GM21526 (cell line): Measurements from ENCODE around the gene TPRG1.

Experiments used
- ATAC-seq: cut with Tn5 transposase; IDR thresholded peaks from one replicate; pipeline ENCODE4 v1.9.1; 2021; ENCODE audit warnings: moderate library complexity; ENCODE audit not compliant: unreplicated experiment, low FRiP score

TPRG1 gene

DNA sequence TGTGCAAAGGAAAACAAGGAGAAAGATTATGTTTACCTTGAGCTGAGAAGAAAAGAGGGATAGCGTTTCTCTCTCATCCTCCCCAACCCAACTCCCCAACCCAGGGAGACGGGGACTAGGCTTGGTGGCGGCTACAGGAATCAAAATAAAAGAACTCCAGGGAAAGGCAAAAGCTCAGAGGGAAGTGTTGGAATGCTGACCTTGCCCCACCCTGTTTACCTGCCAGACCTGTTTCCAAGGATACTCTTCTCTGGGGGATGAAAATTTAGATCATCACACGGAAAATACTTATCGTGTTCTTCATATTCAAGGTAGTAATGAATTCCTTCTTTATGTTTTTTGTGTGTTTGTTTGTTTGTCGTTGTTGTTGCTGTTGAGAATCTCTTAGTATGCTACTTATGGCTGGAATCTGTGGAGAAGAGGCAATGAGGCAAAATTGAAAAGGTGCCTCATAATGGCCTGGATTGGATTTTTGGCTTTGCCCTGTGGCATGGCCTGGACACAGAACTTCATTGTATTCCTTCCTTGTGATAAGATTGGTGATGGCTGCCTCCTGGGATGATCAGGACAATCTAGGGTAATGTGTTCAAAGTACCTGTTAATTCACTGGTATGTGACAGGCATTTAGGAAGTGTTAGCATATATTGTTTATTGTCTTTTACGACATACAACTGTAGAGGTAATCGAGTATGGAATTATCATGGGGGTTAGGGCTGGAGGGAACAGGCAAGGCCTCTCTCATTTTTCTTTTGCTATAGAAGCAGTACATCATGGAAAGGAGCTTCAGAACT lies 11.1 kb upstream of the TPRG1 start:
- ATAC-seq: no peak

DNA sequence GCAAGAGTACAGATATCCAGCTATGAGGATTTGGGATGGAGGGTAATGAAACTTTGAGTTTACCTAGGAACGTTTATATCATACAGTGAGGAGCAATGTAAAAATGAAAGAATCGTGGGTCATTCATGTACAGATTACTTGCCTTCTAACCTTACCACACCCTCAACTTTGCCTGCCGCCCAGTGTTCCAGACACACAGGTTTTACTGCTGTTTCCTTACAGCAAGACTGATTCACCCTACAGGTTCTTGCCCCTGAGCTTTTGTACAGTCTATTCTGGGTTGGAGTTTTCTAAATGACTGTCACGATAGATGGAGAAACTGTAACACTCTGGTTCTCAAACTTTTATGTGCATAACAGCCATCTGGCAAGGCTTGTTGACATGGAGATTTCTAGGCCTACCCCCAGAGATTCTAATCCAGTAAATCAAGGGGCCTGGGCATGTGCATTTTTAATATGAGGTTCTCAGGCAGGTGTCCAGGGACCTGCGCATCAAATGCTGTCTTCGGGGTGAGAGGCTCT lies 6.6 kb upstream of the TPRG1 start:
- no peak for ATAC-seq

DNA sequence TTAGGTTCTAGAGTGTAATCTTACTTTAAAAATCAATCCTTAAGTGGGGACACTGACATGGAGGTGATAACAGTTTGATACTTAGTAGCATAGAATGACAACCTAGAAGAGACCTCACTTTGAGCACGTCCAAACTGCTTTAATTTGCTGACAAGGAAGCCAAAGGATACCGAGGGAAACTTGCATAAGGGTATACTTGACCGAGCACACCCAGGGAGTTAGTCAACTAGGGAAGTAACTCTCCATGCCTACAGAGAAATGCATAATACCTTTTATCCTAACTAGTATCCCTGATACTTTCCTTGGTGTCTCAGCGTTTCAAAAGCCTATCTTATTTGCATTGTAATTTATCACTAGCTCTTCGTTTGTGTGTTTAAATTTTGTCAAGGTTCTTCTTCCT lies 5.5 kb upstream of the TPRG1 start:
- ATAC-seq: no peak

DNA sequence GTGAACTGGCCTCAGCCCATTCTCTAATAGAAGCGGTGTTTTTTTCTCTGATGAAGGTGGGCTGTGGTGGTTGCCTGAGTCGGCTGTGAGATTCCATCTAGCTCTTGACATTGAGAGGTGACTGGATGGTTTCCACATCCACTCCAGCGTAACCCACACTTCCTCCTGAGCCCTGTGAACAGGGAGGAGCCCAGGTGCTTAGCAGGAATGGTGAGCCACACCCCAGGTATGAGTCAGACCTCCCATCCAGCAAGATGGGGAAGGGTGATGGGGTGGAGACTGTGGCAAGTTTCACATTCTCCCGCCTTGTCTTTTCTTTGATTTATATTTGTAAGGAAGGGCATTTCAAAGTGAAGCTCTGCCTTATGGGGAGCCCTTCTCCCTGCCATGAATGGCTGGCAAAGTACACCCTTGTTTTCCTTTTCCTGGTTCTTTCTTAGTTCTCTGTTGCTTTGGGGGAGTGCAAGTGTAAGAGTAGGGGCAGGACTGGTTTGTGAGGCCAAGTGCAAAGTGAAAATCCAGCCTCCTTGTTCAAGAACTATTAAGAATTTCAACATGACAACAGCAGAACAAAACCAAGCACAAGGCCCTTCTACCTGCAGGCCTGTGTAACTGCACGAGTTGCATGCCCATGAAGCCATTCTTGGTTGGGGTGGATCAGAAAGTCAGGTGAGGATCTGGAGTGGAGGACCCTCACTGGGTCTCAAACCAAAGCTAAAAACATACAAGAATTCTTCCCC lies 4.6 kb upstream of the TPRG1 start:
- no peak for ATAC-seq

DNA sequence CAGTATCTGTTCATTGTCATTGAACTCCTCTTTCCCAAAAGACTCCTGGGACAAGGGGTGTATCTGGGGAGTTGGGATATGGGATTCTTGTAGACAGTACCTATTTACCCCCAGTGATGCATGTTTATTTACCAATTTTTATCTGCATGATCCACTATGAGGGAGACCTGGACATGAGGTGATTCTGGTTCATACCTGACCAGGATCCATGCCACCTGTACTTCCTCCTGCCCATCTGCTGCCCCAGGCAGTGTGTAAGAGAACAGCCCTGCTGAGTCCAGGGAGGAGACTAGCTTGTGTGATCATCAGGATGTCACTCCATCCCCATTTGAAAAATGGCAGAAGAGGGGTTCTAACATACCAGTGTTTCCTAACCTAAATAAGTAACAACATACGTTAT lies 3.1 kb upstream of the TPRG1 start:
- ATAC-seq: no peak

DNA sequence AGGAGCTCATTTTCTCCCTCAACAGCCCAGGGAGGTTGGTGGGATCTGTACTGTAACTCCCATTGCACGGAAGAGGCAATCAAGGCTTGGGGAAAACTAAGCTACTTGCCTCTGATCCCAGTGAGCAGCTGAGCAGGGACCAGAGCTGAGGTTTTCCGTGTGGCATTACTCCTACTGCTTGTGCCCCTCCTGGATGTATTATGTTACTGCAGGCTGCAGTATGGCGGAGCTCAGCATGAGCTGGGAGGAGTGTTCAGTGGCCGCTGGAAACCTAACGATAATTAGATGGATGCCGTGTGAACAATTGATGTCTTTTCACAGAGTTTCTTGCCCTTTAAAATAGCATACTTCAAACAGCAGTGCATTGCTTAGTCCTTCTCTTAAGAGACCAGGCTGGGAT lies 2.0 kb upstream of the TPRG1 start:
- no peak for ATAC-seq

DNA sequence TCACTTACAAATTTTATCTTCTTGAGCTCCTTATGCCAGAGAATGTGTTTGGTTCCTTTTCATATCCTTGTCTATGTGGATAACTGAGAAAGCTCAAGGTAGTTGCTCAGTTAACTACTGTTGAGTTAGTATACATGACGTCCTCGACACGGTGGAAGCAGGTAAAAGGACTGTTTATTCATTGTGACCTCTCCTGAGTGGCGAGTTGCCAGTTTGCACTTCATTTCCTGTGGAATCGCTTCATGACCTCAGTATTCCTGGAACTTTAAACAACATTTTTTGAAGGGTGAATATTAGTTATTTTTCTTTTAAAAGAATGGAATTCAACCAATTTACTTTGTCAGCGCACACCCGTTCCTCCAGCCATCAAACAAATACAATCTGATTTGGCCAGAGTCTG lies 1.2 kb upstream of the TPRG1 start:
- no peak for ATAC-seq

DNA sequence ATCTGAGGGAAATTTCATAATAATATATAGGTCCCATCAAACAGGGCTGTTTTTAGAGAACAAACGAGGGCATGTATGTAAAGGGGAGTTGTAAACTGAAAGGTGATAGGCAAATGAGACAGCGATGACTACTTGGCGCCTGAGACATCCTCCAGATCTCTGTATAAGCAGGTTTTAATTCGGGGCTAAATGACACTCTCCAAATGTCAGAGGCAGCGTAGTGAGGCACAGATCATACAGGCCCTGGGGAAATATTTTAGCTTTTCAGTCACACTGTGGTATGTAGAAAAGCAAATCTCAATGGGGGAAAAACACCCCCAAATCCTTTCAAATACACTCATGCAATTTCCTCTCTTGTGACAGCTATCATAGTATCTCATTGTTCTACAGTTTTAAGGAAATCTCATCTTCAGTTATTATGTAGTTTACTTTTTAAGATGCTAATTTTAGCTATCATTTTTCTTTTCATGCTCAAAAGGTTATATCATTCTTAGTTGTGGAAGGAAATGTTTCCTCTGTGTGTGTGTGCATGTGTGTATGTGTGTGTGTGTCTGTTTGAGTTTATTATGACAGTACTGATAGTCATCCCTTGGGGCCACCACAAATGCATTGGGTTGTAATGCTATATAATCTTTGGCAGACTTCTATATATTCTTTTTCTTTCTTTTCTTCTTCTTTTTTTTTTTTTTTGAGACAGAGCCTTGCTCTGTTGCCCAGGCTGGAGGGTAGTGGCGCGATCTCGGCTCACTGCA lies 1.1 kb downstream of the TPRG1 start:
- ATAC-seq: no peak

DNA sequence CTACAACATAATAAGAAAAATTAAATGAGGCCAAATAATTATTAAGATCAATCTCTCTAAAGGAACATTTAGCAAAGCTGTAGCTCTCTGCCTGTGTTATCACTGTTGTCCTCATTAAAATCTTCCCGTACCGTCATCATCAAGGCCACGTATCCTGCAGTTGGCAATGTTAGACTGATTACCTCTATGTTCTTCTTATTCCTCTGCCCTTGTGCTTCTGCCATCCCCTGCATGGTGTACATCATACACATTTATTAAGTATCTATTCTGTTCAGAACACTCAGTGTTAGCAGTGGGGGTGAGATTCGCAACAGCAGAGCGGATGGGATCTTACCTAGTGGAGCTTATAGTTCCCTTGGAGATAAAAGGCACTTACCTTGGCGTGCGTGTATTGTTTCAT lies 12.8 kb downstream of the TPRG1 start:
- no peak for ATAC-seq

DNA sequence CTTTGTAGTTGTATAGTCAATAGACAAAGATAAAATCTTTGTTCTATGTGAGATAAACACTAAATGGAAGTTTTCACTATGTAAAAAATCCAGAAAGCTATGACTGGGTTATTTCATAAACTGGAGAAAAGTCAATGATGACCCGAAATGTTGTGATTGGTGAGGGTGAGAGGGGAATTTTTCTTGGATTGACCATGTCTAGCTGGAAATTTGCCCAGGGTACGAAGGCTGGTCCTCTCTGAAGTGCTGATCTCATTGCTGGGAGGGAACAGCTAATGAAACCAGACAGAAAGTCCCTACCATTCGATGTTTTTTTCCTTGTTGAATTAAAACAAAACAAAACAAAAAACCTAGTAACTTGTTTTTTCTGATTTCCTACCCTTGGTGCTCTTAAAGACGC lies 14.3 kb downstream of the TPRG1 start:
- no peak for ATAC-seq

DNA sequence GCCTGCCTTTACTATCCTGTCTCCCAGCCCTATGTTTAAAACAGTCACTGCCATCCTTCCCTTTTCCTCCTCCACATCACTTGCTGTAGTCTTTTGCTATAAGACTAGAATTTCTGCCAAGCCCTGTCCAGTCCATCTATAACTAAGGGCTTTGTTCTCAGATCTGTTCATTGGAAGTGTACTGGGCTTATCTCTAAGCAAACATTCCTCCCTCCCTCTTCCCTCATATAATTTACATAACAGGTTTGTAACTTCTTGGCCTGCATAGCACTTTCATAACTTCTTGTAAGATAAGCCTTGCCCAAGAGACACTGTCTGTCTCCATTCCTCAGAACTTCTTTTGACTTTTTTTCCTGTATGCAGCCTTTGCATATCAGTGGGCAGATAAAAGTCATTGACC lies 16.7 kb downstream of the TPRG1 start:
- no peak for ATAC-seq

DNA sequence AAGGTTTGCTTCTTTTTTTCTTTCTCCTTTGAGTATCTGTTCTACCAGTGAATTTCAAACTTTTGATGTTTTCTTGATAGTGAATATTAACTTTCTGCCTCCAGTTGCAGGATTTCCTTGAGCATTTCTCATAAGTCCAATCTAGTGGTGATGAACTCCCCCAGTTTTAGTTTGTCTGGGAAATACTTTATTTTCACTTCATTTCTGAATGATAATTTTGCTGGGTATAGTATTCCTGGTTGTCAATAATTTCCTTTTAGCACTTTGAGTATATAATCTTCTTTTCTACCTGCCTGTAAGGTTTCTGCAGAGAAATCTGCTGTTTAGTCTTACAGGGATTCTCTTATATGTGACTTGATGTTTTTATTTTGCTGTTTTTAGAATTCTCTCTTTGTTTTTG lies 21.0 kb downstream of the TPRG1 start:
- no peak for ATAC-seq

DNA sequence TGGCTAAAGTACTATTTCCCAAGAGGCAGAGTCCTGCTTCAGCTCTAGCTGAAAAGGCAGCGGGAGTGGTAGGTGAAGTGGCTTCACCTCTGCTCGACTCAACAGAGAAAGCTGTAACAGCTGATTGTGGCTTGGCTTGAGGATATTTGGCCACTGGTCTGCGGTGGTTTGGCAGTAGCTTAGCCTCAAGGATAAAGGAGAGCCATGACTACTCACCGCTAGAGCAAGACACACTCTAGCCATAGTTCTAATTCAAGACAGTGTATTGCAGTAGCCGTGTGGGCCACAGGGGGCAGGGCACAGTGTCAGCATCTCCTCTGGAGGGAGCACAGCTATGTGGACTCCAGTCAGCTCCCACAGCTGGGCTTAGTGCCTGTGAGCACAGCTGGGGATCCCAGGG lies 23.5 kb downstream of the TPRG1 start:
- no peak for ATAC-seq

DNA sequence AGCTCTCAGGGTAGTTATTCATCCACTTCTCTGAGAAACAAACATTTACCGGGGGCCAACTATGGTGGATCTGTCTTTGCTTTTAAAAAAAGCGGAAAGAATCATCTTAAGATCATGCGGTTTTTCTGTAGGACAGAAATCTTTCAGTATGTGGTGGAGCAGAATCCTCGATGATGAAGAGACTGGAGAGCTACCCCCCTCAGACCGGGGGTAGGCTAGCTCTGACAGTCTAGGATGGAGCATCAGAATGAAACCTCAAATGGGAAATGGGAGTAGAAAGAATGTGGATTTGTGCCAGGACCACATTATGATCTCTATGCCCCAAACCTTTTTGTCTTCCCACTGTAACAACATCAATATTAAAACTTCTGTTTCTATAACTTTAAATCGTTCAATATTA lies 30.3 kb downstream of the TPRG1 start:
- no peak for ATAC-seq

DNA sequence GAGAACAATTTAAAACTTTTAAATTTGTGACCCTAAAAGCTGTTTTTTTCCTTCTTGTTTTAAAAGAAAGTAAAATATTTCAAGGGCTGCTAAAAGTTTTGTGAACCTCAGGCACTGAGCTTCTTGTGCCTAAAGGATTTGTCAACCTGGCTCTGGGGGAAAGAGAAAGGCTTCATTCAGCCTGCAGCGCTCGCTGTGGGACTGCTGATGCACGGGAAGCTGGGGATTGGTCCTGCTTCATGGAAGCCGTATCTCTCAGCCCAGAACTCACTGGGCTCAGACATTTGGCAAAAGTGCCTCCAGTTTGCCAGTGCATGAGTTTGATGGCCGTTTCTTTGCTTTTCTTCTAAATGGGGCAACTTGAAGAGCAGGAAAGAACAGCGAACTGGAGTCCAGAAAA lies 30.8 kb downstream of the TPRG1 start:
- no peak for ATAC-seq

DNA sequence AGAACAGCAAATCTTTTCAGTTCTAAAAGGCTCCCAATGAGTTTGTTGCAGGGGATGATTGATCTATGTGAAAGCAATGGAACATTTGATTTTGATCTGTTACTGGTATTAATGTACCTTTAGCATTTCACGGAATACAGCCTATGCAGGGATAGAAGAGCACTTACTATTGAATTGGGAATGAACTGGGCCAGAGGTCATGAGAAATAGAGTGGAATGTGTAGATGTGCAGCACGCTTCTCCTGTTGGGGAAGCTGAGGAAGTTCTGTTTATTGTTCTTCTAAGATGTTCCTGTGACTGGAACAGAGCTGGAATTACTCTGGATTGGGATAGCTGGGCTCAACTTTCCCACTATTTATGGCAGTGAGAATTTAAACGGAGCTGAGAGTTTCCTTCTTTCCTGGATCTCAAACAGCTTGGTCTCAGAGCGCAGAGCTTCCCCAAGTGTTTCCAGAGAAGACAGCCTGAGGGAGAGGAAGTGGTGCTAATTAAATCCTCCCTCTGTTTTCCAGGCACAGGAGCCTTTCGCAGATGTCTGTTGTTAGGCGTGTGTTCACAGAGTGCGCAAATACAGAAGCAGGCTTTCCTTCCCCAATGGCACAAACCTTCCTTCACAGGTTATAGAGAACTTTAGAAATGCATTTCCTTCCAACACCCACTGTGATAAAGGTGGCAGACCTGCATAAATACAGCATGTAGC lies 32.5 kb downstream of the TPRG1 start:
- no peak for ATAC-seq

DNA sequence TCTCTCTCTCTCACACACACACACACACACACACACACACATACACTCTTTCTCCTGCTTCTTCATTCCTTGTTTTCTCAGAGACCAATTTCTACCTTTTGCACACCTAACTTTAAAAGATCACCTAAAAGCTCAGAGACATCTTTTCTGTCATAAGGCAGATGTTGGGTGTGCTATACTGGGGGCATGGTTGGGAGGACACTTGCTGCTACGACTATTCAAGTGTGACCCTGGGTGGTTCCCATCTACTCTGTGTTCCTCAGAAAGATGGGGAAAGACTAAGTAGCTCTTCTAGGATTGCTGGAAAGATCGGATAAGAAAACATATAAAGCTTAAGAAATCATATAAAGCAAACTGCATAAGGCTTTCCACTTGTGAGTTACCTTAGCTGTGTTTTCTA lies 33.2 kb downstream of the TPRG1 start:
- ATAC-seq: no peak

DNA sequence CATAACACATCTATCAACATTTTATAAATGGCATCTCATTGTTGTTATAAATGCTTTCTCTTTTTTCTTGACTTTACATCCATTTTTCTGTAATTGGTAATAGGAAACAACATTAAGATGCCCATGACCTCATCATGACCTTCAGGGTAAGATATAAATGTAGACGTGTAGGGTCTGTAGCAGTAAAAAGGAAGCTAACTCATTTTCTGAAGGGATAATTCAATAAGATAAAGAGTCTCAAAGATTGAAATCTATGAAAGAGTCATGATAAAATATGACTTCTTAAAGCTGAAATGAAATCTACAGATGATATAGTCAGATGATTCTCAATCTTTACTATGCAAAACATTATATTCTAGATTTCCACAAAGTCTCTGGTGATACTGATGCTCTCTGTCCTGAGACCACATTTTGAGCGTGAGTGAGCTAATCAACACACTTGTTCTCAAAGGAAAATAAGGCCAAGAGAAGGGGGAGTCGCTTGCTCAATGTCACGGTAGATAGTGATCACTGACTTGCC lies 38.5 kb downstream of the TPRG1 start:
- no peak for ATAC-seq

DNA sequence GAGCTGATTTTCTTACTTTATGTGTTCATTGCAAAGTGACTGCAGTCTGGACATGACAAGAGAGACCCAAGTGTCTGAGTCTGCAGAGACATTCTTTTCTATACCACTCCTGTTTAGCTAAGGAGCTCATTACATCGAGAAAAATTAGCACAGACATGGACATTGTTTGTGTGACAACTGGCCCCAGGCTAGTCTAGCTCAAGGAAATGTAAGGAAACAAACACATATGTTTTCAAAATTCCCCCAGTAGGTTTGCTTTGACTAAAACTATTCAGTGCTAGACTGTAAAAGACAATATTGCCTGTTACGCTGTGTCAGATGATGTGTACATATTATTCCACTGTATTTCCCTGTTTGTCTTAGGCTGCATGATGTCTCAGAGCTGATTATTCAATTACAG lies 40.9 kb downstream of the TPRG1 start:
- no peak for ATAC-seq

DNA sequence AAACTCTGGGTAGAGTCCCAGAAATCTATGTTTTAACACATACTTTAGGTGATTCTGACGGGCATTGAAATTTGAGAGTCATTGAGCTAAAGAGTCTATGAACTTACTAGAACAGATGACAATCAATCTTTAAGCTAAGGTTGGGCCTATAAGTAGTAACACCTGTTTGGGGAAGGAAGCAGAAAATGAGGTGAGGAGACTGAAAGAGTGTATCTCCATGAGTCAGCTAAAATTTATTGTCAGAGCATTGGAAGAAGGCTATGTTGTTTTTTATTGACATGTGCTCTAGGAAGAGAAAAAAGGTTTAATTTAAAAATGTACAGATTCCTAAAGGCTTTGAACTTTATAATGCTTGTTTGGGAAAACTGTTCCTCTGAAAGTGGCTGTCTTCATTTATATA lies 42.9 kb downstream of the TPRG1 start:
- ATAC-seq: no peak
